HCT116 (cell line): ENCODE results near the gene IRF9. TPM values are rescaled to one million over a fixed set of nuclear protein-coding genes. Genes with fewer than 3 reads are reported as not detected.

Experiments
- ATAC-seq: fragments of 200-7000 bp; cut with Tn5 transposase; 2 replicates; pipeline ENCODE4 v1.9.1; 2020; ENCODE audit warnings: mild to moderate bottlenecking, moderate library complexity
- BruUV-seq: library from RNA; stranded (reverse); fragments of 400-500 nt; replicated peaks from 2 replicates; lab custom pipeline; 2021; lab: Mats Ljungman, UMichigan
- CTCF ChIA-PET: fragments of 300-600 bp; sonication (Branson Sonifier 250); formaldehyde crosslinking; loops from one replicate; lab custom pipeline; 2021; ENCODE audit warnings: antibody characterized with exemption; lab: Charles Lee
- POLR2A ChIA-PET: fragments of 300-600, 350-600 bp; sonication (Branson Sonifier 250); formaldehyde crosslinking; loops from one replicate; lab custom pipeline; 2021; ENCODE audit warnings: antibody characterized with exemption; lab: Charles Lee
- RAD21 ChIA-PET, 2 experiments: fragments of 300-600 bp; sonication (Branson Sonifier 250); formaldehyde crosslinking; loops; one replicate each; lab custom pipeline; 2023; ENCODE audit warnings: low total read pairs in 2 of 2; ENCODE audit not compliant: uncharacterized antibody in 2 of 2, unreplicated experiment in 2 of 2, low non-redundant PET in 1 of 2; lab: Charles Lee
- DNase-seq: peaks from one replicate; pipeline ENCODE4 v3.0.0-alpha.2; 2010; ENCODE audit warnings: low read depth, low spot score
- H2AFZ ChIP-seq: fragments of 200-600 bp; shearing (Covaris generic), sonication (generic); 2 replicates; pipeline ENCODE4 v1.6.1; 2017; ENCODE audit warnings: low read depth, mixed run types, mixed read lengths, antibody characterized with exemption, low read length; ENCODE audit not compliant: poor library complexity, severe bottlenecking
- H3K27ac ChIP-seq: 2 replicates; pipeline ENCODE4 v1.5.1; 2012; ENCODE audit warnings: low read depth, low read length
- H3K27me3 ChIP-seq: fragments of 200-600 bp; sonication (generic); 2 replicates; pipeline ENCODE4 v1.6.1; 2016; ENCODE audit warnings: mixed run types, low read length, mixed read lengths; ENCODE audit not compliant: insufficient read depth
- H3K36me3 ChIP-seq, 2 experiments: fragments of 200-500 bp in 1 of 2; fragments of 200-600 bp in 1 of 2; sonication (Bioruptor generic) in 1 of 2; sonication (generic) in 1 of 2; 2 replicates each; pipeline versions ENCODE4 v1.5.1 to v1.6.1; 2014 to 2016; ENCODE audit warnings: low read length in 2 of 2, inconsistent platforms in 1 of 2, mixed read lengths in 1 of 2, mixed run types in 1 of 2; ENCODE audit not compliant: insufficient read depth in 2 of 2, control insufficient read depth in 1 of 2
- H3K4me1 ChIP-seq, 2 experiments: fragments of 200-600 bp in 1 of 2; sonication (generic) in 1 of 2; 2 replicates each; pipeline versions ENCODE4 v1.5.1 to v1.6.1; 2012 to 2017; ENCODE audit warnings: low read length in 2 of 2, inconsistent platforms in 1 of 2, mild to moderate bottlenecking in 1 of 2, mixed read lengths in 1 of 2, mixed run types in 1 of 2, moderate library complexity in 1 of 2; ENCODE audit not compliant: insufficient read depth in 2 of 2, control insufficient read depth in 1 of 2
- H3K4me2 ChIP-seq: fragments of 200-600 bp; sonication (generic); 2 replicates; pipeline ENCODE4 v1.6.1; 2017; ENCODE audit warnings: mixed run types, low read length, mixed read lengths
- H3K4me3 ChIP-seq, 2 experiments: fragments of 200-600 bp in 1 of 2; sonication (generic) in 1 of 2; replicated peaks in 1 of 2; 2 replicates each; pipeline ENCODE4 v1.5.1; 2011 to 2016; ENCODE audit warnings: low read length in 2 of 2, control low read depth in 1 of 2, low read depth in 1 of 2, mild to moderate bottlenecking in 1 of 2, mixed read lengths in 1 of 2, mixed run types in 1 of 2
- H3K79me2 ChIP-seq: fragments of 200-600 bp; sonication (generic); 2 replicates; pipeline ENCODE4 v1.6.1; 2017; ENCODE audit warnings: mild to moderate bottlenecking, mixed run types, low read length, moderate library complexity, mixed read lengths; ENCODE audit not compliant: insufficient read depth
- H3K9ac ChIP-seq: fragments of 200-600 bp; sonication (generic); 2 replicates; pipeline ENCODE4 v1.6.1; 2016; ENCODE audit warnings: low read length, mixed read lengths
- H3K9me2 ChIP-seq: fragments of 200-600 bp; sonication (generic), shearing (Covaris generic); 2 replicates; pipeline ENCODE4 v1.6.1; 2017; ENCODE audit warnings: mixed run types, mild to moderate bottlenecking, moderate library complexity; ENCODE audit not compliant: insufficient read depth
- H3K9me3 ChIP-seq, 2 experiments: fragments of 200-500 bp in 1 of 2; fragments of 200-600 bp in 1 of 2; sonication (Bioruptor generic) in 1 of 2; sonication (generic) in 1 of 2; 2 replicates each; pipeline ENCODE4 v1.6.1; 2014 to 2017; ENCODE audit warnings: low read length in 2 of 2, mixed read lengths in 2 of 2, inconsistent platforms in 1 of 2, low read depth in 1 of 2, mild to moderate bottlenecking in 1 of 2, mixed run types in 1 of 2, moderate library complexity in 1 of 2; ENCODE audit not compliant: control insufficient read depth in 1 of 2, insufficient read depth in 1 of 2
- H4K20me1 ChIP-seq: fragments of 200-600 bp; sonication (generic), shearing (Covaris generic); 2 replicates; pipeline ENCODE4 v1.6.1; 2017; ENCODE audit warnings: mixed run types, mild to moderate bottlenecking, moderate library complexity; ENCODE audit not compliant: insufficient read depth
- CEBPB ChIP-seq: IDR thresholded peaks from 2 replicates; pipeline ENCODE4 v1.6.1; 2012; ENCODE audit warnings: low read depth
- CTCF ChIP-seq, 3 experiments: fragments of 200-600 bp in 1 of 3; sonication (generic) in 1 of 3; IDR thresholded peaks in 2 of 3; conservative IDR thresholded peaks in 1 of 3; 2 replicates each; pipeline ENCODE4 v1.5.1; 2012 to 2017; ENCODE audit warnings: low read depth in 2 of 3, low read length in 2 of 3, antibody characterized with exemption in 1 of 3, borderline replicate concordance in 1 of 3, control low read depth in 1 of 3, mild to moderate bottlenecking in 1 of 3, mixed read lengths in 1 of 3, mixed run types in 1 of 3, moderate library complexity in 1 of 3; ENCODE audit not compliant: insufficient read depth in 1 of 3
- EZH2phosphoT487 ChIP-seq: fragments of 200-600 bp; IDR thresholded peaks from 2 replicates; pipeline ENCODE4 v1.6.1; 2018; ENCODE audit warnings: antibody characterized with exemption, borderline replicate concordance
- JUND ChIP-seq: IDR thresholded peaks from 2 replicates; pipeline ENCODE4 v1.6.1; 2012
- MAX ChIP-seq: IDR thresholded peaks from 2 replicates; pipeline ENCODE4 v1.6.1; 2012
- POLR2A ChIP-seq: IDR thresholded peaks from 2 replicates; pipeline ENCODE4 v1.7.0; 2011; ENCODE audit warnings: borderline replicate concordance; ENCODE audit not compliant: insufficient read depth, insufficient read length; ENCODE audit errors: extremely low read depth
- POLR2AphosphoS5 ChIP-seq: IDR thresholded peaks from 2 replicates; pipeline ENCODE4 v1.6.1; 2011; ENCODE audit warnings: mild to moderate bottlenecking, low read depth, low read length, moderate library complexity
- RAD21 ChIP-seq: IDR thresholded peaks from 2 replicates; pipeline ENCODE4 v1.6.1; 2012; ENCODE audit warnings: low read depth, mild to moderate bottlenecking
- SIN3A ChIP-seq: IDR thresholded peaks from 2 replicates; pipeline ENCODE4 v1.6.1; 2012; ENCODE audit warnings: low read depth
- SP1 ChIP-seq: IDR thresholded peaks from 2 replicates; pipeline ENCODE4 v1.6.1; 2012; ENCODE audit warnings: low read depth
- TCF7L2 ChIP-seq: IDR thresholded peaks from 2 replicates; pipeline ENCODE4 v1.7.0; 2011; ENCODE audit warnings: borderline replicate concordance, inconsistent platforms; ENCODE audit not compliant: insufficient read depth, insufficient read length; ENCODE audit errors: extremely low read depth
- YY1 ChIP-seq: IDR thresholded peaks from 2 replicates; pipeline ENCODE4 v1.6.1; 2011; ENCODE audit warnings: low read length, low read depth, moderate library complexity, mild to moderate bottlenecking; ENCODE audit not compliant: insufficient replicate concordance; ENCODE audit errors: extremely low read depth
- ZBTB33 ChIP-seq: IDR thresholded peaks from 2 replicates; pipeline ENCODE4 v1.6.1; 2011; ENCODE audit warnings: mild to moderate bottlenecking, low read length, moderate library complexity; ENCODE audit not compliant: insufficient replicate concordance; ENCODE audit errors: extremely low read depth
- ZFX ChIP-seq: fragments of 450-650 bp; IDR thresholded peaks from 2 replicates; pipeline ENCODE4 v1.6.1; 2017
- ZNF274 ChIP-seq: fragments of 200-500 bp; sonication (Bioruptor generic); IDR thresholded peaks from 2 replicates; pipeline ENCODE4 v1.6.1; 2014; ENCODE audit warnings: mild to moderate bottlenecking, low read depth, low read length, inconsistent platforms
- intact Hi-C: fragments of 100-400 bp; cut with micrococcal nuclease; formaldehyde crosslinking; loops from 2 replicates; pipeline ENCODE4 v1.10.0; 2022
- total RNA-seq: library from RNA; stranded (reverse); gene quantifications from one replicate; pipeline ENCODE4 v1.2.1, GENCODE V29; 2021; ENCODE audit not compliant: unreplicated experiment

IRF9 gene
- total RNA-seq, 1 experiment from 2014 or later: 21.7 TPM

- Histone ChIP-seq H3K4me1 (peaks cover 6 to 12% of the 10 kb centered on the region in 2 experiments; a peak in 3 of 4 replicates), H3K79me2 (peaks cover 14% of the 10 kb centered on the region; the same call in 1 of the 2 replicates), H3K27ac (no peak overlapping the region), H3K4me2 (no peak overlapping the region), H3K9me3 (no peaks in the 10 kb centered on the region), H4K20me1 (no peaks in the 10 kb centered on the region), H3K9me2 (no peaks in the 10 kb centered on the region), H2AFZ (no peak overlapping the region), H3K27me3 (no peaks in the 10 kb centered on the region), H3K9ac (no peak overlapping the region), H3K4me3 (no peak overlapping the region), H3K36me3 (peaks cover 18 to 28% of the 10 kb centered on the region in 2 experiments)
- TF ChIP-seq EZH2phosphoT487 (no peak), SIN3A (no peak), ZFX (no peak), MAX (no peak)
- no TSS peak for BruUV-seq
- ChIA-PET CTCF (no interaction called here), POLR2A (no interaction called here), RAD21 (no interaction called here)
- intact Hi-C loops: no loop called here
- ATAC-seq: no peak
- DNase-seq: no peak
These were observed 41.4 kb upstream of the IRF9 start for GRCh38 chr14:24119691-24120090.

- Histone ChIP-seq H3K79me2 (0 out of 2 replicates have a peak, but pooled peaks cover 6% of the 10 kb centered on the region), H3K4me2 (no peak overlapping the region), H2AFZ (no peak overlapping the region), H4K20me1 (no peaks in the 10 kb centered on the region), H3K27ac (no peak overlapping the region), H3K9ac (no peak overlapping the region), H3K9me2 (no peaks in the 10 kb centered on the region), H3K4me3 (no peak overlapping the region), H3K36me3 (peaks cover 18 to 28% of the 10 kb centered on the region in 2 experiments), H3K9me3 (no peaks in the 10 kb centered on the region), H3K4me1 (peaks cover 0 to under 1% of the 10 kb centered on the region in 2 experiments; a peak in 1 of 4 replicates), H3K27me3 (no peaks in the 10 kb centered on the region)
- no TSS peak for BruUV-seq
- intact Hi-C loops: no loop called here
- DNase-seq: no peak
- ChIA-PET RAD21 (no interaction called here), CTCF (no interaction called here), POLR2A (no interaction called here)
- ATAC-seq: no peak
- TF ChIP-seq POLR2A: no peak
- TF ChIP-seq YY1: no peak
- TF ChIP-seq POLR2AphosphoS5: no peak
- no peak for TF ChIP-seq SP1
- TF ChIP-seq MAX: no peak
- no peak for TF ChIP-seq CEBPB
- TF ChIP-seq RAD21: no peak
- TF ChIP-seq ZNF274: no peak
- TF ChIP-seq ZBTB33: no peak
- no peak for TF ChIP-seq TCF7L2
- no peak for TF ChIP-seq CTCF (IDR thresholded peaks at IDR 0.05 in 2 of 3, conservative IDR thresholded peaks at IDR 0.05 in 1 of 3; ENCODE audit: borderline replicate concordance in 1 of 3, insufficient read depth in 1 of 3, low read depth in 2 of 3, low read length in 2 of 3)
- no peak for TF ChIP-seq JUND
These were observed 39.9 kb upstream of the IRF9 start for GRCh38 chr14:24121210-24121609.
